Stimulated activated CD4-positive, alpha-beta T cell treated with anti-CD3 and anti-CD28 coated beads, TNF-alpha, amount 100 ng/mL, for 48 hours (primary cell): ENCODE data around the gene GTPBP4.

Experiments
- DNase-seq, 3 donors: peaks; one replicate each; pipeline ENCODE4 v3.0.0-alpha.2; 2020; ENCODE audit warnings: low read depth in 3 of 3

GTPBP4 gene

DNA sequence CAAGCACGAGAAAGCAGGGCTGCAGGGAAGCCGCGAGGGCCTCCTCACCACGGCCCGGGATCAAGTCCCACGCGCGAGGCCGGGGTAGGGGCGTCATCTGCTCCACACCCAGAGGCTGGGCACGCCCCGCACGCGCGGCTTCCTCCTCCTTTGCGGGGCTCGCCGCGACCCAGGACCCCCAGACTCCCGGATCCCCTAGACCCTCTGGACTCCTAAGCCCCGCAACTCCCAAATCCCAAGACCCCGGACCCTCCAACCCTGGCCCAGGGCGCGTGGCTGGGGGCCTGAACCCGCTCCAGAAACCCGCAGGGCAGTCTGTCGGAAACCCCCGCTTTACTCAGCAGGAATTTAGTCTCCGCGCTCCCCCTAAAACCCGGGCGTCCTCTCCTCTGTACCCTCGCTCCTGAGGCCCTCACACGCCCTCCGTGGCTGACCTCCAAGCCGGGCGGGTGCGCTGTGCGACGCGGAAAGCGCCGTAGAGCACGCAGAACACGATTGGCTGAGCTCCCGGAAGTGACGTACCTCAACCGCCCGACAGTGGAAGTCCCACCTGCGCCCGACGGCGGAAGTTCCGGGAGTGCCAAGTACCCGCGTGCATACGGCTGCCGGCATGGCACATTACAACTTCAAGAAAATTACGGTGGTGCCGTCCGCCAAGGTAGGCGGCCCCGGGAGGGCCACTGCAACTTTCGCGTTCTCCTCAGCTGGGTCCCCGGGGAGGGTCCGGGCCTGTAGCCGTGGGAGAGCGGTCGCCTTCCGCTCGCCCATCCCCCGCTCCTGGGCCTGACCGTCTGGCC is at the start of gene GTPBP4:
Gene GTPBP4, plus strand, starts transcription at position 565 of the 797 bp plus-strand sequence. Its CDS starts 46 bp downstream, at position 611.
- DNase-seq = peak; percentile 93 to 96 (median 93)

DNA sequence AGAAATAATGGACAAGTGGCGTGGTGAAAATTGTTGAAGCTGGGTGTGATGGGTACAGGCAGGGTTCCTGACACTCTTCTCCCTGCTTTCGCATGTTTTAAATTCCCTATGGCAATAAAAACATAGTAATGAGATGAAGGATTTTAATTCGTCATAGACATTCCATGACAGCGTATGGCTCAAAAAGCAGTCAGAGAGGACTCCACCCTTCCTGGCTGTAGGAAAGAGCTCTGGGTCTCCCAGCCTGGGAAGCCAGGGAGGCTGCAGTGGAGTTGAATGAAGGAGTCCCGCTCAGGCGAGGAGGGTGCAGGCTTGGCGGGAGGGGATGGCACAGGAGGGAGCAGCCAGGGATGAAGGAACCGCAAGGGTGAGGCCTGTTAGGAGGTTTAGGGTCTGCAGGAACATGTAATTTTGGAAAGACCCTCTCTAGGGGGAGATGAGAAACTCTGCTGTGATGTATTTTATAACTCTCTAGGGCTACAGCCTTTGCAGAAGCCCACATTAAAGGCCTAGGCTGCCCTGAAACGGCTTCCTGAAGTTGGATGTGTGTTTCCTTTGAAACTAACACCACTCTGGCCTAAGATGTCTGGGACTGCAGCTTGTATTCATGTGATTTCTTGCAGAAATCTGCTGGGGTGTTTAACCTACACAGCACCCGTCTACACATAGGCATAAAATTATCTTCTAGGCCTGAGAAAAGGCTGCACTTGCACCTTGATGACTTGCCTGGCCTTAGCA is 49.1 kb upstream of the GTPBP4 start:
- DNase-seq = no peak

DNA sequence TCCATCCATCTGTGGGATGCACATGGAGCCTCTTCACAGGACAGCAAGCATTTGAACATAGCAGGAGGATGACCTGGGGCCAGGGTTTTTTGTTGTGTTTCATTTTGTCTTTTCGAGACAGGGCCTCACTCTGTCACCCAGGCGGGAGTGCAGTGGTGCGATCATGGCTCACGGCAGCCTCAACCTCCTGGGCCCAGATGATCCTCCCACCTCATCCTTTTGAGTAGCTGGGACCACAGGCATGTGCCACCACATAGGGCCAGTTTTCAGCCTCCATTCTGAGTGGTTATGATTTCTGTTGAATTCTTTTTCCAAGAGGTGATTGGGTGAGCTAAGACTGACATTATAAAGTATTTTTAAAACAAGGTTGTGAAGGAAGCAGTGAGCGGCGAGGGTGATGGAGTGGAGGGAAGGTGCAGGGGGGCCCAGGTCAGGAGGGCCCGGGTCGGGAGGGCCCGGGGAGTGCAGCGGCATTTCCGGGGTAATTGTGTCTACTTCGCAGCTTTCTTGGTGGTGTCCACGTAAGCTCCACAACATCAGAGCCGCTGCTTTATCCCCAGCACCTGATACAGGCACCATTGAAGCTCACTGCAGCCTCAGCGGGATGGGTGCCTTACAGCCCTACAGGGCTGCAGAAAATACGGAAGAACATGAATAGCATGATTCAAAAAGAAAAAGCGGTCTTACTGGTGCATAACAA is 44.8 kb upstream of the GTPBP4 start:
- no peak for DNase-seq

DNA sequence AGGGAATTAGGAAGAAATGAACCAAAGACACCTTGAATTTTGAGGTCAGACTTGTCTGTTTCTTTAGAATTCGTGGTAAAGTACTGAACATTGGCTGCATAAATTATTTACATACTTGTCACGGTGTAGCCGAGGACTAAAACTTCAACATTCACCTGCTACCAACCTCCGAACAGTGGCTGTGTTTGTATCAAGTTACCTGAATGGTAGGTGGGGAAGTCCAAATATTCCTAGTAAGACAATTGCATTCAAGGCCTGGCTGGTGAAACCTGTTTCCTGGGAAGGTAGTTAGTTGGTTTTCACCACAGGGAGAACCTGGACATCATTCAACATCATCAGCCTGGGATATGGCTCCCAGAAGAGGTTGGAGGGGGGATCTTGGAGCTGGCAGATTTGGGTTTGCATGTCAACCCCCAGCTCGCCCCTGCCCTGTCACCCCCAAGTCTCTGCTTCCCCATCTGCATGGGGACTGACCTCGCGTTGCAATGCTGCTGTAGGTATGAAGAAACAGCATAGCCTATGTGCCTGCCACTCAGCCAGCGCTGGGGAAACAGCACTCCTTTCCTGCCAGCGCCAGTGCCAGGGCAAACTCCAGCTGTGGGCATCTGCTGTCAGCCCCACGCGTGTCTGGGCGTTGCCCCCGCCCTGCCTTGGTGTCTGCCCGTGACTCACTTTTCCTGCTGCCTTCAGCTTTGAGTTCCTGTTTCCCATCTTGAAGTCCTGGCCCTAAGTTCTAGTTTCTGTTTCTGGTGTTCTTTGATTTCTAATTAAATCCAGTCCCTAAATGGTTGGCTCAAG is 44.0 kb upstream of the GTPBP4 start:
- DNase-seq = no peak

DNA sequence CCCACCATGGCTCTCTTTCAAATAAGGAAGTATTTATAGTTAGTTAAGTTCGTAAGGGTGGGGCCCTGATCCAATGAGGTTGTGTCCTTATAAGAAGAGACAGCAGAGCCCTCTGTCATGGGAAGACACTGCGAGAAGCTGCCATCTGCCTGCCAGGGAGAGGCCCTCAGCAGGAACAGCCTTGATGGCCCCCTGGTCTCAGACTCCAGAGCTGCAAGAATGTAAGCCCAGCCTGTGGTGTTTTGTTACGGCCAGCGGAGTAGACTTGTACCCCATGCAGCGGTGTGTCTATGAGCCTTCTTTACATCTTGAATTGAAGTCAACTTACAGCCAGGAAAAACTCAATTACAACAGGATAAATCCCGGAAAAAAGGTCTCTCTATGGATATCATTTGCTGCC is 42.5 kb upstream of the GTPBP4 start:
- no peak for DNase-seq

DNA sequence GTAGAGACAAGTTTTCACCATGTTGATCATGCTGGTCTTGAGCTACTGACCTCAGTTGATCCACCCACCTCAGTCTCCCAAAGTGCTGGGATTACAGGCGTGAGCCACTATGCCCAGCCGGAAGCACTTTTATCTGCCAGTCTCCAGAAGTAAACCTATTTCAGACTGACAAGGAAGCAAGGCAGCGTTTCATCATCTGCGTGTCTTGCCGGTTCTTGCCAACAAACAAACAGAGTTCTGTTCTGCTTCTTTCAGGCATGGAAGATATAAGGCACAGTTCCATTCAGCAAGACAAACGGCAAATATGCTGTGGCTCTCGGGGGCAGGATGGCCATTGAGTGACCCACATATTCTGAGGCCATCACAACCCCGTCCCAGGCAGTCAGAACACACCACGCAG is 41.2 kb upstream of the GTPBP4 start:
- DNase-seq = no peak

DNA sequence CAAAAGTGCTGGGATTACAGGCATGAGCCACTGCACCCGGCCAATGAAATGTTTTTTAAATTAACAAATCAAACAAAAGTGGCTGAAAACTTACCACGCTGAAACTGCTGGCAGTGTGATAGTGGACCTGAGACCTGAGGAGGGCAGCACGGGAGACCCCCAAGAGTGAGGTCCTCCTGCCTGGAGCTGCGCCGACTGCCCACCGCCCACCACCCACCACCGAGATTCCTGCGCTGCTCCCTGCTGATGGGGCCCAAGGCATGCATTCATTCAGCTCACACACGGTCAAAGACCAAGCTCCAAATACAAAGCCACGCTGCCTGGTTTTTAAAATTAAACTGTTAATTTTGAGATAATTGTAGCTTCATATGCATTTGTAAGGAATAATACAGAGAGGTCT is 40.4 kb upstream of the GTPBP4 start:
- DNase-seq = no peak

DNA sequence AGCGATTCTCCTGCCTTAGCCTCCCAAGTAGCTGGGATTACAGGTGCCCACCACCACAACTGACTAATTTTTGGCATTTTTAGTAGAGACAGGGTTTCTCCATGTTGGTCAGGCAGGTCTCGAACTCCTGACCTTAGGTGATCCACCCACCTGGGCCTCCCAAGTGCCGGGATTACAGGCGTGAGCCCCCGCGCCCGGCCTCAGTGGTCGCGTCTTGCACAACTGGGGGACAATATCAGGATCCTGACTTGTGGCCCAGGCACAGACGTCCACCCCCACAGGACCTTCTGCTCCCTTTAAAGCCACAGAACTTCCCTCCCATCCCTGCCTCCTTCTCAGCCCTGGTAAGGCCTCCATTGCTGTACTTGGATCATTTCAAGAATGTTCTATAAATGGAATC is 39.9 kb upstream of the GTPBP4 start:
- DNase-seq = no peak

DNA sequence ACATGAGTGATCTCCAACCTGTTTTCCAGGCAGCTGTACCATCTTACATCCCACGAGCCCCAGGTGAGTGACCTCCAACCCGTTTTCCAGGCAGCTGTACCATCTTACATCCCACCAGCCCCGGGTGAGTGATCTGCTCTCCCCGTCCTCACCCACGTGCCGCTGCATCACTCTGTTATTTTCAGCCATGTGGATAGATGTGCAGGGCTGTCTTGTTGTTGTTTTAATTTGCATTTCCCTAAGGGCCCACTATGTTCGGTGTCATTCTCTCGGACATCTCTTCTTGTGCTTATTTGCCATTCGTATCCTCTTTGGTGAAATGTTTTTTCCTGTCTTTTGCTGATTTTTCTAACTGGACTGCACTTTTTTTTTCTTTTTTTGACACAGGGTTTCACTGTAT is 38.8 kb upstream of the GTPBP4 start:
- DNase-seq = no peak

DNA sequence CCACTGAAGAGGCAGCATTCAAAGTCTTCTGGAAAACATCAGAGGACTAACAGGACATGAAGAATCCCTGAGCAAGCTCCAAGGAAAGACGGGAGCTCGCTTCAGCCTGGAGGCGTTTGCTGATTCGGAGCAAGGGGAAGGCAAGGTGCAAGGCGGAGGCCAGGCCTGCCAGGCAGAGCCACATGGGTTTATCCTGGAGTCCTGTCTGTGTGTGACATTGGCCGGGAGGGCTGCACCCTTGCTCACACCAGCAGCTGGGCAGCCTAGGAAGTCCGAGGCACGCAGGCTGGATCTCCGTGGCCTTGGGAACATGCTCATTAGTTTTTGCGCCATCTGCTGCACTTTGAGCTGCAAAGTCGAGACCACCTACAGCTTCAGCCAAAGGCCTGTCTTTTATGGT is 34.4 kb upstream of the GTPBP4 start:
- no peak for DNase-seq

DNA sequence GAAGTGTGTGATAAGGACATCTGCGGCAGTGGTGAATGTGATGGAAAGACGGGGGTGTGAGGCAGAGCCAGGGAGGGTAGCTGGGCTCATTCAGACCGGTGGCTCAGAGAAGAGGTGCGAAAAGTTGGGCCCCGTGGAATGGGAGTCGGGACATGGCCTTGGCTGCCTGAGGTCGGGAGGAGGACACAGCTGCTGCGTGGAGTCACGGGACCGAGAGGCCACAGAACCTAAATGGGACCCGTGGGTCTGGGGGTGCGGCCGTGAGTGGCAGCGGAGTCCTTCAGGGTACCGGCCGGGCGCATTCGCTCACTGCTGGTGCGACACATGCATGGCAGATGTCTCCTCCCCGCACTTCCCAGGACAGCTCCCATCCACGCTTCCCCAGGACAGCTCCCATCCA is 33.8 kb upstream of the GTPBP4 start:
- DNase-seq = no peak

DNA sequence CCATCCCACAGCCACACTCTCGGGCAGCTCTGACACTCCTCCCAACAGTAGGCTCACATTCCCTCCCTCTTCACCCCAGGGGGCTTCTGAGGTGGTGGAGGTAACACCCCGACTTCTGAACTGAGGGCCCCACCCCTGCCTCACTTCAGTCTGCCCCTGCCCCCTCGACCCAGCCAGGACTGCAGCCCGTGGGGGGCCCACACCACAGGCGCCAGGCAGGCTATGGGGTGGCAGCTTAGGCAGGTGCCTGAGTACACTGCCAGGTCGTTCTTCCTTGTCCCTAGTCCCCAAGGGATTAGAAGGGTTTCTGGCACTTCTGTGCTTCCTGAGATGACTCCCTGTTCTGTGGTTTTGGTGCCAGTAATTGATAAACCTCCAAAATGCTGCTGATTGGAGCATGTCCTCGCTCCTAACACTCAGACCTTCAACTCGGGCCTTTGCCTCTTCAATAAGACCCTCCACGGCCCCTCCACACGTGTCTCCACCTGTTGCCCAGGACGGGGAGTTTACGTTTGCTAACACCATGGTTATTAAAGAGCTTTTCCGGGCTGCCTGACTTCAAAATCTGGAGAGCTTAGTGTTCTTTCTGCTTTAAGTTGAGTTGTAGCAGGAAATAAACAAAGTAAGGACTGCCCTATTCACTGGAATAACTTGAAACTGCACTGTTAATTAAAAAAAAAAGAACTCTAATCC is 33.0 kb upstream of the GTPBP4 start:
- DNase-seq = no peak

DNA sequence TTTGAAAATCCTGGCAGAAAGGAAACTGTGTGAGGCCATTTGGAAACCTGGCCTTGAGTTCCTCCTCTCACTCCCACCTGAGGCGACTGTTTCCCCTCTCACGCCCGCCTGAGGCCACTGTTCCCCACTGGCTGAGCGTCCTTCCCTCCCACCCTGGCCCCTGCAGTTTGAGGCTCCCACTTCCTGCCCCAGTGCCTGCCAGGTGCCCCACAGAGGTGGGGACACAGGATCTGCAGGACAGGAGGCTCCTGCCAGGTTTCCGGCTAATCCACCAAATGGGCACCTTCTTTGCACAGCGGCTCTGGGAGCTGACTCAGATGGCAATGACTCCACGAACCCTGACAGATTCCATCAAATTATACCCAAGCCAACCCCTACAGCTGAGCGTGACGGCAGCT is 32.4 kb upstream of the GTPBP4 start:
- DNase-seq = no peak

DNA sequence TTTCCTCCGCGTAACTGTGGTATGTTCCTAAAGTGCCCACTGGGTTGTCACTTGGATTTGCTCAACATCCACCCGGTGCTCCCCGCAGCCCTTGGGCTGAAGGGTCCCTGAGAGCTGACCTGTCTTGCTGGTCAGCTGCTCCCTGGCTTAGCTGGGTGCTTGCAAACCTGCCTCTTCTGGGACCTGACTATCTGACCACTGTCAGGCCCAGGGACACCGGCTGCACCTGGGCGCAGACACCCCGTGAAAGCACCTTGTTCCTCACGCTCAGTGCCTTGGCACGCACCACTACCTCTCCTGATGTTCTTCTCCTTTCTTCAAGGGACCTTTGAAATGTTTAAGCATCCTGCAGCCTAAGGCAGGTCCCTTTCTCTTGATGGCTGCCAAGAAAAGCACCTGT is 30.1 kb upstream of the GTPBP4 start:
- no peak for DNase-seq

DNA sequence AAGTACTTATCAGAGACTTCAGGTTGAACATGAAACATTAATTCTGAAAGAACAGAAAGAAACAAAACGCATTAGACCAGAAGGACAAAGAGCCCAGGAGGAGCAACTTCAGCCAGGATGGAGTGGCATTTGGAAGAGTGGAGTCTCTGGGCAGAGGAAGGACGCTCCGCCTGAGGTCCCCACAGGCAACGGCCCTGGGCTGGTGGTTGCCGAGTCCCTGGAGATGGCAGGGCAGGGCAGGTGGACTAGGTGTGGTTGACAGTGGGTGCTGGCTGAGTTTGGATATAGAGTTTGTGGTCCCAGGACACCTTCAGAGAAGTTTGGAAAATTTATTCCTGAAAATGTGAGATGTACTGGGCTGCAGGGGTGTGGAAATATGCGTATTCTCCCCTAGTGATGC is 29.4 kb upstream of the GTPBP4 start:
- no peak for DNase-seq

DNA sequence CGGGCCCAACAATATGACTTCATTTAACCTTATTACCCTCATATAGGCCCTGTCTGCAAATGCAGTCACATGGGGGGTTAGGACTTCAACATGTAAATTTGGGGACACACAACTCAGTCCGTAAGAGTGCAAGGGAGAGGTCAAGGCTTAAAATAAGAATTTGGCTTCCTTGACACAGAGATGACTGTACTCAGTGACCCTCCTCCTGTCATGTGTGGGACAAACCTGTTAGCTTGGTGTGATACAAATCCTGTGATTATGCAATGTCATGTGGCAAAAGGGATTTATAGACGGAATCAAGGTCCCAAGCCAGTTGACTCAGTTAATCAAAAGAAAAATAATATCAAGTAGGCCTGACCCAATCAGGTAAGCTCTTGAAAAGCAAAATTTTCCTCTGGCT is 25.9 kb upstream of the GTPBP4 start:
- DNase-seq = no peak

DNA sequence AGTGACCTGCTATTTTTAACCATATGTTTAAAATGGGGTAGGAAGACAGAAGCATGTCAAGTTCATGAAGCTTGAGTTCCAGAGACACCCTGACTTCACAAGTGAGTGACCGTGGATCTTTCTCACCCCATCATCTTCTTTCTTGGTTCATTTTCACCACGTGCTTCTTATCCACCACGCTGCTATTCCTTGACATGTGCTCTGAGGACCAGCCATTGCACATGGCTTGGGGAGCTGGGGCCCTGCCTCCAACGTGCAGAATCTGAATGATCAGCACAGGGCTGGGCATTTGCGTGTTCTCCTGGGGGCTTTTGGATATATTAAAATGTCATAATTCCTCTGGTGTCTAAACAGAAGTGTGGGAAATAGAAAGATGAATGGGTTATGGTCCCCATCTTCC is 25.0 kb upstream of the GTPBP4 start:
- DNase-seq = no peak

DNA sequence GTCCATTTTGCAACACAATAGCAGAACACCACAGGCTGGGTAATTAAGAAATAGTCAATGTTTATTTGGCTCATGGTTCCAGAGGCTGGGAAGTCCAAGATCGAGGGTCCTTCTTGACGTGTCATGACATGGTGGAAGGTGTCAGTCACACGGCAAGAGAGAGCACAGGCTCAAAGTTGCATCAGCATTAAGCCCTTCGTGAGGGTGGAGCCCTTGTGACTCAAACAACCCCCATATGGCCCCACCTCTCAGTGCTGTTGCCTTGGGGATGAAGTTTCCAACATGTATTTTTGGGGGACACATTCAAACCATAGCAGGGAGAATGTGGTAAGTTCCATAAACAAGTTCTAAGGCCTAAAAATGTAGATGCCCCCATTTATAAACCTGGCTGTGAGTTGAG is 24.6 kb upstream of the GTPBP4 start:
- DNase-seq = no peak

DNA sequence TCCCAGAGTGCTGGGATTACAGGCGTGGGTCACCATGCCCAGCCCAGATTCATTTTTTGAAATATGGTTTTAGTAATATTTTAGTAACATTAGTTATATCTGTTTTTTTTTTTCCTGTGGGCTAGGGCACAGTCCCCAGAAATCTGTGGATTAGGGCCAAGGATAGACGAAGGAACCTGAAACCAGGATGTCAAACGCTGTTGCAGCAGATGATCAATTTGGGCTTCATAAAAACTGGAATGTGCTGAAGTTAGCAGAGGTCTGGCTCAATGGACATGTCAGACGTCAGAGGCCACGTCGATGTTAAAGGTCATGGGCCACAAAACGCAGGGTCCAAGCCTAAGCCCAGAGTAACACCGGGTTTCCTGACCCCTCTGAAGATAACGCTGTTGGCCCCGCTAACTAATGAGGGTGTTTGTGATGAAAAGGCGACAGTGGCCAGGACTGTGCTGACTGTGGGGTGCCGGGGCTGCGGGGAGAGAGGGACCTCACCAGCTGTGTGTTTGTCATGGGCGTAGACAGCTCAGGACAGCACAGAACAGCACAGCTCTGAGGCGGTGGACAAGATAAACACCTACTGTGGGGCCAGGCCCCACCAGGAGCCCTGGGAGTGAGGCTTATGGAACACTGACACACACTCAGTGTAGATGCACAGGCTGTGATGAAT is 23.8 kb upstream of the GTPBP4 start:
- DNase-seq = no peak

DNA sequence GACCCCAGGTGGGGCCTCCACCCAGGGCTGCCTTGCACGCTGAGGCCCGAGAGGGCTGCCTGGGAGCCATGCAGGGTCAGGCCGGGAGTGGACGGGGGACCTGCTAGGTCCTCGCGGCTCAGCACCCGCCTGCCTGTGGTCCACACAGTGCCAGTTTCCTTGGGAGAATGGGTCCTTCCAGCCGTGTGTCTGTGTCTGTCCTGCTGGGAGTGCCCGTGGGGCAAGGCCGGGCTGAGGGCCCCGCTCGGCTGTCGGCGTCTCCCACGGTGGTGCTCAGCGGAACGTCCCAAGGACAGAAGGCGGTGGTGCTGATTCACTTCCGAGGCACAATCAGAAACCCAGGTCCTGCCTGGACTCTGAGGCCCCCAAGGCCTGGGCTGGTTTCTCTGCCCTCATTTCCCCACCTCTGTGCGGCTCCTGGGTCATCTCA is 23.2 kb upstream of the GTPBP4 start:
- DNase-seq = no peak
